ENCODE data around the gene ITIH6.
"Not testable (repeated sequence)": the region's sequence is repeated elsewhere in the genome, so short reads cannot be mapped to it uniquely, and the experiment has no call there.

GRCh38 chrX:54738567-54738966 lies 59.5 kb downstream of the ITIH6 start:
- not testable (repeated sequence) for TF ChIP-seq YY1 (tag by site-specific recombination; IDR thresholded peaks at IDR 0.05); ZNF549 (tag by site-specific recombination; IDR thresholded peaks at IDR 0.05); ZFP41 (tag by site-specific recombination; IDR thresholded peaks at IDR 0.05; ENCODE audit: borderline replicate concordance); CTCF (tag by site-specific recombination; IDR thresholded peaks at IDR 0.05); ZBTB26 (tag by site-specific recombination; optimal IDR thresholded peaks at IDR 0.05); ATF2 (tag by site-specific recombination; IDR thresholded peaks at IDR 0.05; ENCODE audit: low read depth)

Data from HEK293 (cell line).